NB4 (cell line): ENCODE data around the gene GGCX.

Source experiments
- CTCF ChIP-seq: IDR thresholded peaks from one replicate; pipeline ENCODE4 v1.5.1; 2012; ENCODE audit warnings: low read depth, low read length
- MAX ChIP-seq: IDR thresholded peaks from 2 replicates; pipeline ENCODE4 v1.6.1; 2011; ENCODE audit warnings: low read depth, low read length
- POLR2A ChIP-seq: IDR thresholded peaks from 2 replicates; pipeline ENCODE4 v1.6.1; 2011; ENCODE audit warnings: mild to moderate bottlenecking; ENCODE audit not compliant: insufficient read length; ENCODE audit errors: extremely low read depth

- TF ChIP-seq CTCF, result no peak
- no peak for TF ChIP-seq POLR2A
- TF ChIP-seq MAX, result no peak
Observed at GRCh38 chr2:85505551-85506238, 55.6 kb downstream of the GGCX start.
